Measurements from ENCODE around the gene GNAZ.

GRCh38 chr22:23147617-23148387 lies 77.5 kb downstream of the GNAZ start:
- TF ChIP-seq CTCF (IDR thresholded peaks at IDR 0.05; ENCODE audit: insufficient read depth, low read length, poor library complexity, severe bottlenecking) = no peak
- no peak for TF ChIP-seq EZH2phosphoT487 (conservative IDR thresholded peaks at IDR 0.05; ENCODE audit: low read length)

Data from SU-DHL-6 (cell line).